GM18520 (cell line): Measurements from ENCODE around the gene CACNA1G.

ENCODE experiments used
- ATAC-seq: cut with Tn5 transposase; IDR thresholded peaks from one replicate; pipeline ENCODE4 v1.9.1; 2021; ENCODE audit not compliant: unreplicated experiment

Gene CACNA1G

DNA sequence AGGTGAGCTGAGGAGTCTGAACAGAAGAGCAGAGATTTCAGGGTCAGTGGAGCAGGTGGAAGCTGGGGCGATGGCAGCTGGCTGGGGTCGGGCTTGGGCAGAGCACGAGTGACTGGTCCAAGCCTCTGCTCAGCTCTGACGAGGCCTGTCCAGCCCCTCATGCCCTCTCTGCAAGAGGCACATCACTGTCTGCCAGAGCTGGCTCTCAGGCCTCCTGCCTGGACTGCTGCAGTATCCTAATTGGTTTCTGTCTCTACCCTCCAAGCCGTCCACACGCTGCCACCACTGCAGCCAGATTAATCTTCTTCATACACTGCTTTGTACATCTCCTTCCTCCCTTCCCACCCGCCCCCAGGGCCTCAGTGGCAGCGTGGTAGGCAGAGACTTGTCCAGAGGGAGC, 25.4 kb downstream of the CACNA1G start:
- ATAC-seq, result no peak

DNA sequence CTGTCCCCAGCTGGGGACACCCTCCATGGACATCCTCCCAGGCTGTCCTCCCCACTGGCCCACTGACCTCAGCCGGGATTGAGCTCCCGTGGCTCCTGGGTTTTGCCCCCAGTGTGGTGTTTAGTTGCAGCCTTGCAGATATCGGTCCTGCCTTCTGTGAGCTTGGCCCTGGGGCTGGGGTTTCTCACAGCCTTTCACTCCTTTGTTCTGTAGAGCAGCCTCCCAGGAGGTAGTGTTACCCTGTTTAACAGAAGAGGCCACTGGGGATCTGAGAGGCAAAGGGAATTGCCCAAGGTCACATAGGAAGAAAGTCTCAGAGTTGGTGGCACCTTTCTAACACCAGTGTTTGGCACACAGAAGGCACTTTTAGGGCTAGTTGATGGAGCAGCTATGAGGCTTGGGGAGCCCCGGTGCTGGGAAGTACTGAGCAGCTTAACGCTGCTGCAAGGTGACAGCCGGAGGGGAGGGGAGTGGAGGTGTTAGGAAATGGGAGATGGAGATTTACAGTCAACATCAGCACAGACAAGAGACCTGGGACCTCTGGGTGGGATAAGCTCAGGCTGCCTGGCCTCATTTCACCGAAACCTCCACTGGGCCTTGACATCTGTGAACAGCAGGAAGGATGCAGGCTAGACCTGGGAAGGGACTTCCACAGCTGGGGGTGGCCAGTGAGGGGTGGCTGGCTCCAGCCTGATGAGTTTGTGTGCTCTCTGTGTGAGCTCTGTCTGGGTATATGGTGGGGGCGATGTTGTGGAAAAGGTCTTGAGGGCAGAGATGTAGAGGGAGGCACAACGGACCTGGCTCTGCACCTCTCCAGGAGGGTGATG, 26.1 kb downstream of the CACNA1G start:
- no peak for ATAC-seq

DNA sequence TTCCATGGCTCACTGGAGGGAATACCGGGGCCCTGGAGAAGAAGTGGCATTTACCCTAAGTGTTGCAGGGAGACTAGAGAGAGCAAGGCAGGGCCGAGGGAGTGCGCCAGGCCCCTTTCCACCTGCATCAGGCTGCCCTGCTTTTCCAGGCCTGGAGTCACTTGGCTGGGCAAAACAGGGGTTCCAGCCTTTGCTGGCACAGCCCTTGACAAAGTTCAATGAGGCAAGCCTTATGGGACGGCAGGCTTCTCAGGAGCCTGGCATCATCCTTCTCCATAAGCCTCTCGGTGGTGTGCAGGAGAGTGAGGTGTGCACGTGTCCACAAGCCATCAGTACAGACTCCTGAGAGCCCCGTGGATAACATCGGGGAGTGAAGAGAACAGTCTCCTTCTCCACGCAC, 27.1 kb downstream of the CACNA1G start:
- no peak for ATAC-seq

DNA sequence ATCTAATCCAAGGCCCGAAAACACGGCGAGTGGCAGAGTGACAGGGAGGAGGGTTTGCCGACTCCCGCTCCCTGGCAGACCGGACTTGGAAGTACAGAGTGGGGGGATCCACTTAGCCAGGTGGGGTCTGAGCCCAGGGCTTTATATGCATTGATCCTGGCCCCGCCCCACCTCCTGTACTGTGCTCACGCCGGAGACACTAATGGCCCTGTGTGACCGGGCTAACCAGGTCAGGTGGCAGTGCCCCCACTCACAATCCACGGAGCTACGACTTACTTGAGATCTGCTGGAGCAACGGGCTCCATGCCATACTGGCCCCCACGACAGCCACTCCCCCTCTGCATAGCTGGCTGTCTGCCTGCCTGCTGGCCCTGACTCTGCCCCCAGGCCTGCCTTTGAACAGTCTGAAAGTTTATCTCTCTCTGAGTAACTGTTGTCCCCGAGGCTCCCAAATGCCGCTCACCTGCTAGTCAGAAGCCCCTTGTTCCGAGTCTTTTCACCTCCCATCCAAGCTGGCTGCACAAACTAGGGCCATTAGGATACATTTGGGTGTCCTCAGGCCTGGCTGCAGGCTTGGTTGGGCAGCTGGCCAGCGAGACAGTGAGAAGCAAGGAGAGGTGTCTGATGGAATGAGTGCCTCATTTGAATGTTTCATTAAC, 28.0 kb downstream of the CACNA1G start:
- ATAC-seq, result no peak

DNA sequence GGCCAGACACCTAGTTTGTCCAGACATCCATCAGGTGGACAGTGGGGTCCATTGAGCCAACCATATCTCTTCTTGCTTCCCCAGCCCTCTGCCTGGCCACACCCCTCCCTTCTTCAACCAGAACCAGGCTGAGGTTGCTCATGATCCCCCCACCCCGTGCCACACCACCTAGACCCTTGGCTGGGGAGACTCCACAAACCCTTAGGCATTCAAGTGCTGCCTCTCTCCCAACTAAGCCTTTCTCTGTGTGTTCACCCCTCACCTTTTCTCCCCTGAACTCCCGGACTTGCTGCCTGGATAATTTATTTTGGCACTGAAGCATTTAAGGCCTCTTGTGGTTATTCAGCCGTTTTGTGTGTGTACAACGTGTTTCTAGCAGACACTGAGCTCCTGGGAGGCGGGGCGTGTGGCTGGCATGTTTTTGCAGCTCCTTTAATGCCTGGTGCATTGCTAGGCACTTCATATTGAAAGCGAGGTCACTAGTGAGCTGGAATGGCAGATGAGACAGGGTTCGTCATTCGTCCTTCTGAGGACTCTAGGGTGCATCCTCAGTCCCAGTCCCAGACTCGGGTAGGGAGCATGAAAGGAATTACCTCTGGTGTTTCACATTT, 28.7 kb downstream of the CACNA1G start:
- ATAC-seq, result no peak

DNA sequence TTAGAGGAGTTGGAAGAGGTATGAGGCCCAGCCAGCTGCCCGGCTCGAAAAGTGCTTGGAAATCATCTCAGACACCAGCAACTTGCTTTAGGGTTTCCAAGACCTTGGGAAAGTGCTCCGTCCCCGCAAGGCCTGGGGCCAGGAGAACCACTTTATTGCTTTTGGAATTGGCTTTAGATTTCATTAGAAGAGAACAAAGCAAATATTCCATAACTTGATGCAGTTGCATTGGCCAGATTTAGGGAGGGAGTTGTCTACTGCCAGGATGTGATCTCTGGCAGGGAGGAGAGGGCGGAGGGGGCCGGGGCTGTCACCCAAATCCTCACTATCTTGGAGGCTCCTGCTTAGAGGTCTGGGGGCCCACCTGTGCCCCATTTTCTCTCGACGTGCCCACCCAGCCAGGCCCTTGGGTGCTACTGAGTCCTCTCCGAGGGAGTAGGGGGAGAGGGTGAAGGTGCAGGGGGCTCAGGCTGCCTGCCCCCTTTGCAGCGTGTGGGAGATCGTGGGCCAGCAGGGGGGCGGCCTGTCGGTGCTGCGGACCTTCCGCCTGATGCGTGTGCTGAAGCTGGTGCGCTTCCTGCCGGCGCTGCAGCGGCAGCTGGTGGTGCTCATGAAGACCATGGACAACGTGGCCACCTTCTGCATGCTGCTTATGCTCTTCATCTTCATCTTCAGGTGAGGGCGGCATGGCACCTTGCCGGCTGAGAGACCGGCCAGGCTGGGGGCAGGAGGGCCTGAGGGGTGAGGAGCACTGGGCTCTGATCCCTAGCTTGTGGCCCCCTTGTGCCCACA, 30.6 kb downstream of the CACNA1G start:
- ATAC-seq, result no peak

DNA sequence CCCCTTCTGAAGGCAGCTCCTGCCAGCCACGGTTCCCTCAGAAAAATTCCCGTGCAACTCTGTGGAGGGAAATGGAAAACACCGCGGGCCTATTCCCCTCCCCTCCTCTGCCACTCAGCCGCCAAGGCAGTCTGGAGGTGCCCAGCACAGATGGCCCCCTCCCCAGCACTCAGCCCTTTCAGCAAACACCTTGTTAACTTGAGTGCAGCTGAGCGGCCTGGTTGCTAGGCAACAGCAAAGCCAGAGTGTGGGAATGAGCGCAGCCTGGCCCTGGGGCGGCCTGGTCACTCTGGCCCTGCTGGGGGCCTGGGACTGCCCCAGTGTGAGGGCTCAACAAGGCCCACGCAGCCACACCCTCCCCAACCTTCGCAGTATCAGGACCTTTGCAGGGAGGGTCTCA, 32.8 kb downstream of the CACNA1G start:
- no peak for ATAC-seq

DNA sequence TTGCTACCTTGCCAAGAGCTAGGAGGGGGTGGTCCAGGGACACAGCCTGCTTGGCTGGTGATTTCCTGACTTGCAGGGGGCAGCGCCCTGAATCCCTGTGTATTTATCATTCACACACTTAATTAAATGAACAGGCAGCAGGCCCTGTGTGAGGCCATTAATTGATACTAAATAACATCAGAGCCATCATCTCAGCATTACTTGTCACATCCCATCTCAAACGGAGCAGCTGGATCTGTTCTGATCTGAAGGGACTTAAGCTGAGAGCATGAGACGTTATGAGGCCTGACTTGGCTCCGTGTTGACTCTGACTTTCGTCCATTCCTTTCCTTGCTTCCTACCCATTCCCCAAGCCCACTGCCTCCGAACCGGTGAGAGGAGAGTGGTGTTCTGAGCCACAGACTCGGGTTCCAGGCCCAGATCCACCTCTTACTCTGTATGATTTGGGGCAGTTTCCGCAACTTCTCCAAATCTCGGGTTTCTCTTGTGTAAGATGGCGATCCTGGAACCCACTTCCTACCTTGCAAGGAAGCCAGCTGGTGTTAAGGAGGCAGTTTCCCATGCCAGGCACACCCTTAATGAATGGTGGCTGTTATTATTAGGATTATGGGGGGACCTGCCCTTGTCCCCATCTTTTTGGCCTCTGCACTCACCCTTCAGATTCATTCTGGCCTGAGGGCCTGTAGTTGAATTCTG, 33.8 kb downstream of the CACNA1G start:
- no peak for ATAC-seq

DNA sequence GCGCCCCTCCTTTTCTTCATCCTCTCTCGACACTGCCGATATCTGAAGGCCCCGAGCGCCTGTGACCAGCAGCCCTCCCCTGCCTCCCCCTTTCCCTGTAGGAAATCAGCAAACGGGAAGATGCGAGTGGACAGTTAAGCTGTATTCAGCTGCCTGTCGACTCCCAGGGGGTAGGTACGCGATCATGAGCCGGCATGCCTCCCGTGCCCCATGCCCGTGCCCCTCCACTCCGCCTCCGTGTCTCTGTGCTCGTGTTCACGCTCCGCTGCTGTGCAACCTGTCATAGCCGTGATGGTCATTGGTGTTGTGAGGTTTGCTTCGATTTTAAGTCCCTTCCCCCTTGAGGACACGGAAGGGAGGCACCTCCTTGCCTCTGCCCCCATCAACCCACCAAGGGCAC, 34.4 kb downstream of the CACNA1G start:
- ATAC-seq, result no peak

DNA sequence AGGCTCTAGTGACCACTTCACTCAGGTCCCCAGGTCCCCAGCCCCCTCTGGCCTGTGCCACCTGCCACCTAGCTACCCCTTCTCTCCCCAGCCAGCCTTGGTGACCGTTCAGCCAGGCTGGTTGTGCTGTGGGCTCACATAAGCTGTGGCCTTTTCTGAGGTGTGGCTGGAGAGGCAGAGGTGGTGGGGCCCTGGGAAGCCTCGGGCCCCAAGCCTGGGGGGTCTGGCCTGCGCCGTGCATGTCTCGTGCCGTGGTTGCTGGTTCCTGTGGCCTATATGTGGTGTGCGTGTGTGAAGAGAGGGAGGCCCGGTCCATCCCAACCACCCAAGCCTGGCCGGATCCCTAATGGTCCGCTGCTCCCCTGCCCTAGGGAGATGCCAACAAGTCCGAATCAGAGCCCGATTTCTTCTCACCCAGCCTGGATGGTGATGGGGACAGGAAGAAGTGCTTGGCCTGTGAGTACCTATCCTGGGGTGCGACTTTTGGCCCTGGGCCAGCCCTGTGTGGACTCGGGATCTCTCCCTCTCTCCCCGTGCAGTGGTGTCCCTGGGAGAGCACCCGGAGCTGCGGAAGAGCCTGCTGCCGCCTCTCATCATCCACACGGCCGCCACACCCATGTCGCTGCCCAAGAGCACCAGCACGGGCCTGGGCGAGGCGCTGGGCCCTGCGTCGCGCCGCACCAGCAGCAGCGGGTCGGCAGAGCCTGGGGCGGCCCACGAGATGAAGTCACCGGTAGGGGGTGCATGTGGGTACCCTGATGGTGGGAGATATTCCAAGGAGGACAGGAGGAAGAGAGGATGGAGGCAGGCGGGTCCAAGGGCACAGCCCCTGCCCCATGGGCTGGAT, 35.9 kb downstream of the CACNA1G start:
- no peak for ATAC-seq

DNA sequence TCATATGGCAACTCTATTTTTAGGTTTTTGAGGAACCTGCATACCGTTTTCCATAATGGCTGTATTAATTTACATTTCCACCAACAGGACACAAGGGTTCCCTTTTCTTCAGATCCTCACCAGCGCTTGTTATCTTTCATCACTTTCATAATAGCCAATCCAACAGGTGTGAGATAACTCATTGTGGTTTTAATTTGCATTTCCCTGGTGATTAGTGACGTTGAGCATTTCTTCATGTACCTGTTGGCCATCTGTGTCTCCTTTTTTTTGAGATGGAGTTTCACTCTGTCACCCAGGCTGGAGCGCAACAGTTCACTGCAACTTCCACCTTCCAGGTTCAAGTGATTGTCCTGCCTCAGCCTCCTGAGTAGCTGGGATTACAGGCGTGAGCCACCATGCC, 38.0 kb downstream of the CACNA1G start:
- no peak for ATAC-seq

DNA sequence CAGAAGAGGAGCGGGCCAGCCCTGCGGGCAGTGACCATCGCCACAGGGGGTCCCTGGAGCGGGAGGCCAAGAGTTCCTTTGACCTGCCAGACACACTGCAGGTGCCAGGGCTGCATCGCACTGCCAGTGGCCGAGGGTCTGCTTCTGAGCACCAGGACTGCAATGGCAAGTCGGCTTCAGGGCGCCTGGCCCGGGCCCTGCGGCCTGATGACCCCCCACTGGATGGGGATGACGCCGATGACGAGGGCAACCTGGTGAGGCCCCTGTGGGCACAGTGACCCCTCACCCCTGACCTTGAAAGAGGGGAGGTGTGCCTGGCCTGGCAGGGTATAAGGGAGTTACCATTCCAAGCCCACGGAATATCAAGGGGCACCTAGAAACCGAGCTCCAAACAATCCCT, 39.1 kb downstream of the CACNA1G start:
- no peak for ATAC-seq

DNA sequence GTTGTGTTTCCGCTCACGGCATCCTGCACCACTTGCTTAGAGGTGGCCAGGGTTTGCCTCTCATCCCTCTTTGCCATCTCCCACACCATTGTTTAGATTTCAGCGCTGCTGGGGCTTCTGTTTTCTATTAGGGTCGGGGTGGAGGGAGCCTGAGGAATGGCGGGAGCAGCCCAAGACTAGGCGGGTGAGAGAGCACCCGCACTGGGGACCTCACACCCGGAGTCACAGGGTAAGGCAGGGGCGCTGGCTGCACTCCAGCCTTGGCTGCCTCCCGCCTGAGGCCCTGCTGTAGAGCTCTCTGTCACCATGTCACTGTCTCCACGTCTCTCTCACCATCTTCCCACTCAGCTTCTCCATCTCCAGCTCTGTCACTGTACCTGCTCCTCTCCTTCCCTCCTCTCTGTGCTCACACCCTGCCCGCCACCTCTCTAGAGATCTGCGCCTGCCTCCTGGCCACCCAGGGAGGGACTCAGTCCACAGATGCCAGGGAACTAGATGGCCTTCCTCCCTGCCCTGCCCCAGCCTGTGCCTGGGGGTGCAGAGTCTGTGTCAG, 41.4 kb downstream of the CACNA1G start:
- no peak for ATAC-seq

DNA sequence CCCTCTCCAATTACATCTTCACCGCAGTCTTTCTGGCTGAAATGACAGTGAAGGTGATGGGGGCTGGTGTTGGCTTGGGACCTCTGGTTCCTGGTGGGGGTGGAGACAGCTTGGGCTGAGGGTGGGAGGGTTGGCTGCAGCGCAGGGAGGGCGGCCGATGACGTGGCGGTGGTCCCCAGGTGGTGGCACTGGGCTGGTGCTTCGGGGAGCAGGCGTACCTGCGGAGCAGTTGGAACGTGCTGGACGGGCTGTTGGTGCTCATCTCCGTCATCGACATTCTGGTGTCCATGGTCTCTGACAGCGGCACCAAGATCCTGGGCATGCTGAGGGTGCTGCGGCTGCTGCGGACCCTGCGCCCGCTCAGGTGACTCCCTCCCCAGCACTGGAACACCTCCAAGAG, 42.3 kb downstream of the CACNA1G start:
- ATAC-seq, result no peak

DNA sequence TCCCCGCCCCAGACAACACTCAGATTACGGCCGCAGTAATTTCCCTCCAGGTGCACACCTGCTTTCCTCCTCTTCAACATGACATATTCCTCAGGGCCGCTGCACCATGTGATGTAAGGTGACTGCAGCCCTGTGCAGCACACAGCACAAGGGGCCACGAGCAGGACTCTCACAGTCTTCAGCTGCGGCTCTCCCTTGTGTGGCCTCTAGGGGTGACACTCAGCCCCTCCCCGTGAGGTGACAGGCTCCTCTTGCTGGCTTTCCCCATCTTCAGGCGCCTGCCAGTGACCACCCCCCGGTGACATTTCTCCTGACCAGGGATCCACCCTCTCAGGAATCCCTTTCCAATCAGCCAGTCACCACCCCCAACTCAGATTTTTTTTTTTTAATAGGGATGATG, 42.8 kb downstream of the CACNA1G start:
- ATAC-seq, result no peak

DNA sequence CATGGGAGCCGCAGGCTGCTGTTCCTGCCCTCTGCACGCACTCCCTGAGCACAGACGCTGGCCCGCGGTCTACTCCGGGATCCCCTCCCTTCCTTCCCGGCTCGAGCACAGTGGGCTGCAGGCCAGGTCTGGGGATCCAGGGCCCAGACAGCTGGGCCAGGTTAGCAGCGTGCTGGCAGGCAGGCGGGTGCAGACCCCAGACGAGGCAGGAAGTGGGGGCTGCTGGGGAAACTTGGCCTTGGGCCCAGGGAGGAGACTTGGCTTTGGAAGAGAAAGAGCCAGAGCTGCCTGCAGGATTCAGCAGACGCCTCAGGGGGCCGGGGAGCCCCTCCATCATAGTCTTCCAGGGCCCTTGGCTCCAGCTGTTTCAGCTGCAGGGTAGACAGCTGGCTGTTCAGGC, 44.0 kb downstream of the CACNA1G start:
- no peak for ATAC-seq

DNA sequence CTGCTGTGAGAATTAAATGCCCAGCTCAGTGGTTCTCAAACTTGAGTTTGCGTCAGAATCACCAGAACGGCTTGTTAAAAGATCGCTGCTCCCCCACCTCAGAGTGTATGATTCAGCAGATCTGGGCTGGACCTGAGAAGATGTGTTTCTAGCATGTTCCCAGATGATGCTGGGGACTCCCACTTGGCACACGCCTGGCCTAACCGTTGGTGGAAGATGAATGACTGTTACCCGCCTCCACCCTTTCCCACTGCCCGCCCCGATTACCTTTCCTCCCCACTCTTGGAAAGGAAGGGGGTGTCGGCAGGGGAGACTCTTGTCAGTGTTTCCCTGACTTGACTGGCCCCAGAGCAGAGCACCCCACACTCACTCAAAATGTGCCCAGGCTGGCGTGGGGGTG, 44.9 kb downstream of the CACNA1G start:
- ATAC-seq, result no peak

DNA sequence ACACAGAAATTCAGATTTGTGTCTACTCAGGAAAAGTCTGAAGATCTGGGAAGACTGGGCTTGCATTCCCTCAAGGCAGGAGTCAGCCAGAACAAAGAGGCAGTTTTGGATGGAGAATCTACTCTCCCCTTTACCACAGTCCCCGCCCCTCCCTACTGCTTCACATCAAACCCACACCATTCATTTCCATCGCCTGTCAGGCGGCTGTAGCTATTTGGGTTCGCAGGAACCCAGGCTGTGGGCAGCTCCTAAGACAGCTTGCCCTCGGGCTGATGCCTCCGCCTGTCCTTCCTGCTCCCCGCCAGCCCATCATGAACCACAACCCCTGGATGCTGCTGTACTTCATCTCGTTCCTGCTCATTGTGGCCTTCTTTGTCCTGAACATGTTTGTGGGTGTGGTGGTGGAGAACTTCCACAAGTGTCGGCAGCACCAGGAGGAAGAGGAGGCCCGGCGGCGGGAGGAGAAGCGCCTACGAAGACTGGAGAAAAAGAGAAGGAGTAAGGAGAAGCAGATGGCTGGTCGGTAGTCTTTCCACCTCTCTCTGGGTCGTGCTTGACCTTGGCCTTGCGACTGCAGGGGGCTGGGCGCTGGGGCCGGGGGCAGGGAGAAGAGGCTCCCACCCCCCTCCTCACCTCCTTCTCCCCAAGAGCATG, 47.1 kb downstream of the CACNA1G start:
- ATAC-seq, result no peak

DNA sequence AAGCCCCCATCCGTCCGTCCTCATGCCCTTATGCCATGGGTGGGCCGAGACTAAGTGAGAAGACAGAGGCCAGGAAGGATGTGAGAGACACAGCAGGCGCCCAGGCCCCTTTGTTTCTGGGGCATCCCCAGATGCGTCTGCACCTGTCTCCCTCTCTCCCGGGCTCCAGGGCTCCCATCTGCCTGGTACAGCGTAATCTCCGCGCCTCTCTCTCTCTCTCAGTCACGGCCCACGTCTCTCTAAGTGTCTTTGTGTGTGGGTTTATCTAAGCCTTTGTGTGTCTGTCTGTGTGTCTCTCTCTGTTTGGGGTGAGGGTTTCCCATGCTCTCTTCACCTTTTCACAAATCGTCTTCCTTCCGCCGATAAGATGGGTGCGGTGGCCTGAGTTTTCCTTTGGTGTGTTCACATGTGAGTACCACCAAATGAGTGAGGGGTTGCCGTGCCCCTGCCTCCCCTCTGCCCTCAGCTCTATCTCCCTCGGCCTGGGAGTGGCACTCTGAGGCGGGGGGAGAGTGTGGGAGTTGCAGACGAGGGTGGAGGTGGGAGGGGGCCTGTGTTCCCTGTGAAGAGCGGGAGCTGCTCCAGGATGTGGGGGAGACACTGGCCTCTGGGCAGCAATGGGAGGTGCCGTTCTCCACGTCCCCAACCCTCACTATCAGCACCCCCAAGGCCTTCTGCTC, 48.3 kb downstream of the CACNA1G start:
- ATAC-seq, result no peak
